Measurements from ENCODE around the gene TMEM238L.

TMEM238L gene

DNA sequence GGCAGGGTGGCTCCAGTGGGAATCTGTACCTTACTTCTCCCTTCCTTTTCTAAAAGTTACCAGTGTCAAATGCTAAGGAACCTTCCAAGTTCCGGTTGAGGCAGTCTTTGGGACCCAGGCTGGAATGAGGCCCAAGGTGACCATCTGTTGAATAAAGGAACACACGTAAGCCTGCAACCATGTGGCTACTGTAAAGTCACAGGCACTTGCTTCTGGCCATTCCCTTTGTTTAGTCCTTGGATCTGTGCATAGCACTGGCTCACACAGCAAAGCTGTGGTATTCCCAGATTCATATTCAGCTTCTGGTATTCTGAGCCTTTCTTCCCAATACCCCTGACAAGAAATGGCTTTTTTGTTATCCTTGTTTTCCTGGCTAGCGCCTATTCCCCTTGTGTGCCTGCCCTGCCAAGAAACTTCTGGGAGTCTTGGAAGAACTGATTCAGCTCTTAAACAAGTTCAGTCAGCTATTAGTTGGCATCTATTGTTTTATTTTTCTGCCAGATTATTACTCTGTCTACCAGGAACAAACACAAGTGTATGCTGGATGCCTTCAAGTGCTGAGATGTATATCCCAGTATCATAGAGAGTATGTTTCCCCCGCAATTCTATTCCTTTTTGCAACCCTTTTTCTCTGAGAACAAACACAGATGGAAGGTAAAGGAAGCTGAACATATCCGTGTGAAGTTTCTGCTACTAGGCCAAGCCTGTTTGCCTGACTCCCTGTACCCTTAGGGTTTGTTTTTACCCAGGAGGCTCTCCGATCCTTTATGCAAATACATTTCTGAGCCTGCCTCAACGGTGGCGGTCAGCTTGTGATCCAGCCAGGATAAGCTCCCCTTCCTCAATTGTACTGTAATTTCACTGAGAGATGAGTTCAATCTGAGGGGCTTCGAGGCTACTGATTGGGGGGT lies 13.2 kb downstream of the TMEM238L start:
- H3K4me3 ChIP-seq (ENCODE audit: low read length) = no peak overlapping the region
- TF ChIP-seq, protein P1, sequence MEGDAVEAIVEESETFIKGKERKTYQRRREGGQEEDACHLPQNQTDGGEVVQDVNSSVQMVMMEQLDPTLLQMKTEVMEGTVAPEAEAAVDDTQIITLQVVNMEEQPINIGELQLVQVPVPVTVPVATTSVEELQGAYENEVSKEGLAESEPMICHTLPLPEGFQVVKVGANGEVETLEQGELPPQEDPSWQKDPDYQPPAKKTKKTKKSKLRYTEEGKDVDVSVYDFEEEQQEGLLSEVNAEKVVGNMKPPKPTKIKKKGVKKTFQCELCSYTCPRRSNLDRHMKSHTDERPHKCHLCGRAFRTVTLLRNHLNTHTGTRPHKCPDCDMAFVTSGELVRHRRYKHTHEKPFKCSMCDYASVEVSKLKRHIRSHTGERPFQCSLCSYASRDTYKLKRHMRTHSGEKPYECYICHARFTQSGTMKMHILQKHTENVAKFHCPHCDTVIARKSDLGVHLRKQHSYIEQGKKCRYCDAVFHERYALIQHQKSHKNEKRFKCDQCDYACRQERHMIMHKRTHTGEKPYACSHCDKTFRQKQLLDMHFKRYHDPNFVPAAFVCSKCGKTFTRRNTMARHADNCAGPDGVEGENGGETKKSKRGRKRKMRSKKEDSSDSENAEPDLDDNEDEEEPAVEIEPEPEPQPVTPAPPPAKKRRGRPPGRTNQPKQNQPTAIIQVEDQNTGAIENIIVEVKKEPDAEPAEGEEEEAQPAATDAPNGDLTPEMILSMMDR (IDR thresholded peaks at IDR 0.05; ENCODE audit: insufficient read depth, low read depth, low read length, missing control alignments) = no peak
- peak; percentile 11 for DNase-seq (ENCODE audit: low read depth)

DNA sequence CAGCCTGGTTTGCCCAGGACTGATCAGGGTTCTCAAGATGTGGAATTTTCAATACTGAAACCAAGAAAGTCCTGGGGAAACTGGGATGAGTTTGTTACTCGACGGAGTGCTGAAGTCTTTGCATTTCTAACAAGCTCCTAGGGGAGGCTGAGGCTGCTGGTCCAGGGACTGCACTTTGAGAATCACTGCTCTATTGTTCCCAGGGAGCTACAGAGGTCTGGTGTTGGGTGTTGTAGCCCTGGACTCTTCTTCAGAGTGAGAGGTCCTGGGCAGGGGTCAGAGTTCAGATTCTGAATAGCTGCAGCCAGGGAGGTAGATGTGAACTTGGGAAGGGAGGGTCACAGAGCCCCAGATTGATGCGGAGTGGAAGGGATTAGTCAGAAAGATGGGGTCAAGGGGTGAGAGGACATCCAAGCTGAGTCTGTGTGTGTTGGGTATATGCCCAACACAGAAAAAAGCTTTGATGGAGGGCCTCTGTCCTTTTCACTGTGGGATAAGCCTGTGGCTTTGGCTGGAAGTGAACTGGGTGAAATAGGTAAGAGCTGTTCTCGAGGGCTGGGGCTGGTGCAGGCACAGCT lies 14.1 kb downstream of the TMEM238L start:
- DNase-seq (ENCODE audit: low read depth) = no peak
- TF ChIP-seq, protein P1 (IDR thresholded peaks at IDR 0.05; ENCODE audit: insufficient read depth, low read depth, low read length, missing control alignments) = no peak
- no peak overlapping the region for H3K4me3 ChIP-seq (ENCODE audit: low read length)

DNA sequence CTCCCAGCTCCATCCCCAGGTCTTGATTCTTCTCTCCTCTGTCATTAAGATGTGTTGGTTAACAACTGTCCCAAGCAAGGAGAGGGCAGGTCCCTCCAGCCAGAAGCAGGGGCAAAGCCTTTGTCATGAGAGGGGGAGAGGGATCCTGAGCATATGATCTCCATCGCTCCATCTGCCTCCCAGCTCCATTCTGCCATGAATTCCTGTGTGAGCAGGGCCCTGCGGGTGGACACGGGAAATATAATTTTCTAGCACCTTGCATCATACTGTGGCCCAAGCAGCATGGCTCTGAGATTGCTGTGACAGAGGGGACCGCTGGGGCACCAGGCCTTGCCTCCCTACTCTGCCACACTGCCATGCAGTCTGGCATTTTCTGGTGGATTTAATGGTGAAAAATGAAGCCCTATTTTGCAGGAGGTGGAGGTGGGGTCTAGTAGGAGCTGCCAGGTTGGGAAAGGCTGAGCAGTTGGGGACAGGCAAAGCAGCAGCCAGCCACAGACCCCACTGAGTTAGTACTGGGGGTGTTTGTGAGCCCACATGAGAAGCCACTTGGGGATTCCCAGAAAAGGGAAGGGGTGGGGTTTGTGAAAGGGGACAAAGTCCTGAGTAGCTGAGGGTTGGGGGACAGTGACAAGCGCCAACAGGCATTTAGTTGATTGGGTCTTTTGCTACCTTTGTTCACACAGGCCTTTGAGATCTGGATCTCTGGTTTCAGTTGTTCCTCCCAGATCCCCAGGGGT lies 16.4 kb downstream of the TMEM238L start:
- TF ChIP-seq, protein P1 (IDR thresholded peaks at IDR 0.05; ENCODE audit: insufficient read depth, low read depth, low read length, missing control alignments) = no peak

DNA sequence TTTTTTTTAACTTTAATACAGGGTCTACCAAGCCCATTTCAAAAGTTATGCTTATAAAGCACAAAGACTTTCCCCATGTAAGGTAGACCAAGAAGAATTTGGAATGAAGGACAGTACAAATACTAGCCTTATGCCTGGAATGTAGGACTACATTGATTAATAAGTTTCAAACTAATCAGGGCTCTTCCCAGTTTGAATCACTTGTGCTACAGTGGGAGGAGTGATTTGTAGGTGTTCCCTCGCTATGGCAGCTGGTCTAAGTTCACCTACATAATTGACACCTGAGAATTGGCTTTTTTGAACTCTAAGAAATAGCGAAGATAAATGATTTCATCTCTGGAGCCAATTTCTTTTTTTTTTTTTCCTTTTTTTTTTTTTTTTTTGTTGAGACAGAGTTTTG lies 18.6 kb downstream of the TMEM238L start:
- no peak overlapping the region for H3K4me3 ChIP-seq (ENCODE audit: low read length)
- no peak for DNase-seq (ENCODE audit: low read depth)
- TF ChIP-seq, protein P1 (IDR thresholded peaks at IDR 0.05; ENCODE audit: insufficient read depth, low read depth, low read length, missing control alignments) = no peak

More for the DNA sequence above, 16.4 kb downstream of the TMEM238L start:
- DNase-seq (ENCODE audit: low read depth) = no peak
- H3K4me3 ChIP-seq (ENCODE audit: low read length) = no peak overlapping the region

DNA sequence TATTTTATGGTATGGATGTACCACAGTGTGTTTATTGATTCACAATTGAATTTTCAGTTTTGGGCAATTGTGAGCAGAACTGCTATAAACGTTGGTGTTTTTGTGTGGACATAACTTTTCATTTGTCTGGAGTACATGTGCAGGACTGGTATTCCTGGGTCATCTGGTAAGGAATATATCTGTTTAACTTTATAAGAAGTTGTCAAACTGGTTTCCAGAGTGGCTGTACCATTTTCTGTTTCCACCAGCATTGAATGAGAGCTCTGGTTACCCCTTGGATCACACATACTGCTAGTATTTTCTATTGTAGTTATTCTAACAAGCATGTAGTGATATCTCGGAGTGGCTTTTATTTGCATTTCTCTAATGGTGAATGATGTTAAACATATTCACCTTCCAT lies 24.3 kb downstream of the TMEM238L start:
- no peak for DNase-seq (ENCODE audit: low read depth)
- no peak overlapping the region for H3K4me3 ChIP-seq (ENCODE audit: low read length)
- TF ChIP-seq, protein P1 (IDR thresholded peaks at IDR 0.05; ENCODE audit: insufficient read depth, low read depth, low read length, missing control alignments) = no peak

DNA sequence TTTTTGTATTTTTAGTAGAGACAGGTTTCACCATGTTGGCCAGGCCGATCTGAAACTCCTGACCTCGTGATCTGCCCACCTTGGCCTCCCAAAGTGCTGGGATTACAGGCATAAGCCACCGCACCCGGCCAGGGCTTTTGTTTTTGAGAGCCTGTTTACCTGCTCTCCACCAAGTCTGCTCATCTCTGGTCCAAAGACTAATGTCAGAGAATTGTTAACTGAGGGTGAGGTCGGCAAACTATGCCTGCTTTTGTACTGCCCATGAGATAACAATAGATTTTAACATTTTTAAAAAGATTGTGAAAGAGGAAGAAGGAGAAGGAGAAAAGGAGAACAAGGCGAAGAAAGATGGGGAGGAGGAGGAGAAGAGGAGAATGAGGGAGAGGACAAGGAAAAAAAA lies 26.0 kb downstream of the TMEM238L start:
- H3K4me3 ChIP-seq (ENCODE audit: low read length) = no peak overlapping the region
- TF ChIP-seq, protein P1 (IDR thresholded peaks at IDR 0.05; ENCODE audit: insufficient read depth, low read depth, low read length, missing control alignments) = no peak
- DNase-seq (ENCODE audit: low read depth) = no peak
